DND-41 (cell line): ENCODE measurements around the gene ACTL10.

Source experiments
- ATAC-seq: fragments of 200-7000 bp; cut with Tn5 transposase; 3 replicates; pipeline ENCODE4 v1.9.1; 2021; ENCODE audit warnings: low read depth; ENCODE audit not compliant: insufficient read depth
- DNase-seq: peaks from one replicate; pipeline ENCODE4 v3.0.0-alpha.2; 2020
- H2AFZ ChIP-seq: 2 replicates; pipeline ENCODE4 v1.6.0; 2012; ENCODE audit warnings: low read depth, low read length
- H3K27ac ChIP-seq: 2 replicates; pipeline ENCODE4 v1.5.1; 2012; ENCODE audit warnings: low read length, inconsistent platforms
- H3K27me3 ChIP-seq: fragments of 200-600 bp; sonication (generic); 2 replicates; pipeline ENCODE4 v1.6.0; 2012; ENCODE audit warnings: low read length, mild to moderate bottlenecking, inconsistent platforms; ENCODE audit not compliant: insufficient read depth, poor library complexity
- H3K36me3 ChIP-seq: 2 replicates; pipeline ENCODE4 v1.5.1; 2012; ENCODE audit warnings: low read length, inconsistent platforms; ENCODE audit not compliant: insufficient read depth
- H3K4me1 ChIP-seq: 2 replicates; pipeline ENCODE4 v1.5.1; 2012; ENCODE audit warnings: mild to moderate bottlenecking, low read length; ENCODE audit not compliant: insufficient read depth
- H3K4me2 ChIP-seq: 2 replicates; pipeline ENCODE4 v1.6.0; 2012; ENCODE audit warnings: mild to moderate bottlenecking, moderate library complexity, low read length, inconsistent platforms; ENCODE audit not compliant: insufficient read depth
- H3K4me3 ChIP-seq, 2 experiments: fragments of 200-600 bp in 1 of 2; shearing (Covaris generic) in 1 of 2; 2 replicates each; pipeline ENCODE4 v1.5.1; 2012 to 2016; ENCODE audit warnings: inconsistent platforms in 2 of 2, low read length in 2 of 2, mild to moderate bottlenecking in 2 of 2, low read depth in 1 of 2, moderate library complexity in 1 of 2
- H3K79me2 ChIP-seq: 2 replicates; pipeline ENCODE4 v1.6.0; 2012; ENCODE audit warnings: low read length, inconsistent platforms; ENCODE audit not compliant: insufficient read depth
- H3K9ac ChIP-seq: 2 replicates; pipeline ENCODE4 v1.6.0; 2012; ENCODE audit warnings: low read depth, mild to moderate bottlenecking, inconsistent platforms, low read length, moderate library complexity
- H3K9me3 ChIP-seq: 2 replicates; pipeline ENCODE4 v1.5.1; 2012; ENCODE audit warnings: low read length, moderate library complexity, mild to moderate bottlenecking, inconsistent platforms; ENCODE audit not compliant: insufficient read depth, severe bottlenecking
- H4K20me1 ChIP-seq: 2 replicates; pipeline ENCODE4 v1.6.0; 2012; ENCODE audit warnings: low read length; ENCODE audit not compliant: insufficient read depth
- CTCF ChIP-seq: IDR thresholded peaks from 2 replicates; pipeline ENCODE4 v1.5.1; 2012; ENCODE audit warnings: borderline replicate concordance, low read length, moderate library complexity, mild to moderate bottlenecking; ENCODE audit not compliant: poor library complexity, severe bottlenecking; ENCODE audit errors: extremely low read depth
- EZH2 ChIP-seq: IDR thresholded peaks from 3 replicates; pipeline ENCODE4 v1.6.1; 2012; ENCODE audit warnings: borderline replicate concordance, low read depth, mild to moderate bottlenecking, moderate library complexity, low read length, inconsistent platforms; ENCODE audit not compliant: severe bottlenecking

ACTL10 gene

GRCh38 chr20:33701629-33702450, 35.1 kb downstream of the ACTL10 start:
- H2AFZ ChIP-seq: no peak overlapping the region
- no peaks in the 10 kb centered on the region for H3K79me2 ChIP-seq
- no peak for TF ChIP-seq EZH2
- no peak for TF ChIP-seq CTCF
- no peaks in the 10 kb centered on the region for H3K9me3 ChIP-seq
- no peak overlapping the region for H3K4me3 ChIP-seq
- H3K27me3 ChIP-seq: no peaks in the 10 kb centered on the region
- H3K27ac ChIP-seq: no peak overlapping the region
- H3K36me3 ChIP-seq: peaks cover 10% of the 10 kb centered on the region
- H4K20me1 ChIP-seq: no peaks in the 10 kb centered on the region
- H3K4me1 ChIP-seq: no peaks in the 10 kb centered on the region
- H3K9ac ChIP-seq: no peak overlapping the region
- no peak overlapping the region for H3K4me2 ChIP-seq
- DNase-seq: no peak
- ATAC-seq: no peak

- Histone ChIP-seq H3K79me2 (no peaks in the 10 kb centered on the region), H3K9me3 (no peaks in the 10 kb centered on the region), H2AFZ (no peak overlapping the region), H3K27me3 (no peaks in the 10 kb centered on the region), H3K36me3 (peaks cover 19% of the 10 kb centered on the region), H3K4me2 (no peak overlapping the region), H4K20me1 (no peaks in the 10 kb centered on the region), H3K4me3 (no peak overlapping the region), H3K27ac (no peak overlapping the region), H3K4me1 (no peaks in the 10 kb centered on the region), H3K9ac (no peak overlapping the region)
- no peak for DNase-seq
- ATAC-seq: peak; percentile 9; the same call in 1 of the 3 replicates
- TF ChIP-seq CTCF (no peak), EZH2 (no peak)
Observed at GRCh38 chr20:33702861-33703260, 36.1 kb downstream of the ACTL10 start.

GRCh38 chr20:33703498-33704137, 36.9 kb downstream of the ACTL10 start:
- Histone ChIP-seq H3K4me2 (no peak overlapping the region), H3K79me2 (no peaks in the 10 kb centered on the region), H3K9me3 (no peaks in the 10 kb centered on the region), H3K4me1 (no peaks in the 10 kb centered on the region), H4K20me1 (no peaks in the 10 kb centered on the region), H3K27ac (no peak overlapping the region), H2AFZ (no peak overlapping the region), H3K9ac (no peak overlapping the region), H3K27me3 (no peaks in the 10 kb centered on the region), H3K4me3 (no peak overlapping the region), H3K36me3 (peaks cover 19% of the 10 kb centered on the region)
- ATAC-seq (no peak), DNase-seq (no peak)
- no peak for TF ChIP-seq EZH2
- TF ChIP-seq CTCF: no peak
